Brain pericyte (primary cell): ENCODE data around the gene LFNG.

Experiments used
- DNase-seq: peaks from one replicate; pipeline ENCODE4 v3.0.0-alpha.2; 2012; ENCODE audit warnings: low read depth, low spot score

The LFNG gene

DNA sequence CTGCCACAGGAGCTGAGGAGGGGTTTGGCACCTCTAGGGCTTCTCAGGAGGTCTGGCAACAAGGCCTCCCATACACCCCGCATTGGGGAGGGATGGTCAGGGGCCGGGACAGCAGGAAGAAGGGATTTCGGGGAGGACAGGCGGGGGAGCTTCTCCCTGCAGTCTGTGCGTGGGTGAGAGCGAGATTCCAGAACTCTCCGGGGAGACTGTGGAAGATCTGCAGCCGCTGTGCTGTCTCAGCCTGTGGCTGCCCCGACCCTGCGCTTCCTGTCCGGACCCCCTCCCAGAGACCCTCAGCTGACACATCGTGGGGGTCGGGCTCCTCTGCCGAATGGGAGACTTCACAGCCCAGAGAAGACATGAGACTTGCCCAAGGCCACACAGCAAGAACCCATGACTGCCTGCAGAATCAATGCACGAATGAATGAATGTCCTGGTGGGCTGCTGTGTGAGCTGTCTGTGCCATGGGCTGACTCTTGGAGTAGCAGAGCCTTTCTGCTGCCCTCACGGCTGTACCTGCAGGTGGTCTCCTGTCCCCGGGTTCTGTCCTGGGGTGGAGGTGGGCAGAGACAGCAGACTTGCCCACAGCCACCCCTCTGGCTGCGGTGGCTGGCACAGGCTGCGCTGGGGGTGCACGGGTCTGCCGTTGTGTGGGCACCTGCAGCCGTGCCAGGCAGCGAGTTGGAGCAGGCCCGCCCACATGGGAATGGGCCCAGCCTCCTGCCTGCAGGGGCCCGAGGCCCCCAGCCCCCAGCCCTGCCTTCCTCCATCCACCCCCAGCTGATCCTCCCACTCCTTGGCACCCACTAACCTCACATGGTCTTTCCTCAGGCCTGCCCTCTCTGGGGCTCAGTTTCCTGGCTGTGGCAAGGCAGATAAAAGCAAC lies 16.3 kb upstream of the LFNG start:
- DNase-seq: no peak

DNA sequence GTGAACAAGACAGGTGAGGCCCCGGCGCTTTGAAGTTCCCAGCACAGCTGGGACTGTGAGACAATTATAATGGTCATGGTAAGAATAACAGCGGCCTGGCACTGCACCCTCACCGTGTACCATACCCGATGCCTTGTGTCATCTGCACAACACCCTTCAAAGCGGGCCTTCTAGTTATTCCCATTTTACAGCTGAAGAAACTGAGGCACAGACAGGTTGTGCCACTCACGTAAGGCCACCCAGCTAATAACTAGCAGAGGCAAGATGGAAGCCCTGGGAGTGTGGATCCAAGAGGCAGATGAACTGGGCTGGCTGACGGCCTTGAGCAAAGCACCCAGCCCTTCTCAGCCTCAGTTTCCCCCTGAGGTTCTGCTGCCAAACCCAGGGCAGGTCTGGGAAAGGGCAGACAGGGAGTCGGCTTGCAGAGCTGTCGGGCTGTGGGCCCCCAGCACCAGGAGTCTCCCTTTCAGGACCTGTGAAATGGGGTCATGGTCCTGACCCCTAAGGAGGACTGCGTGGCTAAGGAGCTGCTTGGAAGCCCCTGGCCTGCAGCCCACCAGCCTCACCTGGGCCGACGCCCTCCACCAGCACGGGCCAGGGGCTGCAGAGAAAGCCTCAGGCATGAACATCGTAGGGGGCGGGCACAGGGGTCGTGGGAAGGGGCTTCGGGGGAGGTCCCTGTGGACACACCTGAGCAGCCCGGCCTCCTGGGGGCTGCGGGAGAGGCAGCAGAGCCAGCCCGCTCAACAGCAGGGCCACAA lies 15.3 kb upstream of the LFNG start:
- DNase-seq: no peak

DNA sequence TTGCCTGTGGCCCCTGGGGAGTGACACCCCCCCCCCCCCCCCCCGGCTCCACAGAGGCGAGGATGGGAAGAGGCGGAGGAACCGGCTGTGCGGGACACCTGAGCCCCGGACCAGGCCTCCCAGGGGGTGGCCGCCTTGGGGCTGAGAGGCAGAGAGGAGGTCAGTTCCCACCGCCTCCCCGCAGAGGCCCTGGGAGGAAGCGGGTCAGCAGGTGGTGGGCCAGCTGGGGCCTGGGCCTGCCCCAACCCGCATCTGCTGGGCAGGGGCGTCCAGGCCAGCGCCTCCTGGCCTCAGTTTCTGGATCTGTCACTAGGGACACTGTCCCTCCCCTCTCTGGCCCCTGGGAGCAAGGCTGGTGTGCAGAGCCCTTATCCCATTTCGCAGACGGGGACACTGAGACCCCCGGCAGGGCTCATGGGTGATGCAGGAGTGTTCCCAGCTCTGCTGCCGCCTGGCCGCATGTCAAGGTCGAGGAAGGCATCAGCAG lies 14.6 kb upstream of the LFNG start:
- no peak for DNase-seq

DNA sequence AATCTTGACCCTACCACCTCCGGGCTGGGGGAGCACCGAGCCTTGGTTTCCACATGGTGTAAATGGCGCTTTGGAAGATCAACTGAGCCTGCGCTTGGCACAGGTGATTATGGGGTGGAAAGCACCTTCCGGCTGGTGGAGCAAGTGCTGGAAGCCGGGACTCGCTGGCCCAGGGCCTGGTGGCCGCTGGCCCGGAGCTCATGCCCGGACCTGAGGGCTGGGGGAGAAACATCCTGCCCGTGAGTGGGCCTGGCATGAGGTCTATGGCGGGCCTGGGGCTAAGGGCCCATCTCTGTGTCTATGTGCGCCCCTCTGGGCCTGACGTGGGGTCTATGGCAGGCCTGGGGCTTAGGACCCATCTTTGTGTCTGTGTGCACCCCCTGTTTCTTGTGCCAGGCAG lies 14.2 kb upstream of the LFNG start:
- no peak for DNase-seq

DNA sequence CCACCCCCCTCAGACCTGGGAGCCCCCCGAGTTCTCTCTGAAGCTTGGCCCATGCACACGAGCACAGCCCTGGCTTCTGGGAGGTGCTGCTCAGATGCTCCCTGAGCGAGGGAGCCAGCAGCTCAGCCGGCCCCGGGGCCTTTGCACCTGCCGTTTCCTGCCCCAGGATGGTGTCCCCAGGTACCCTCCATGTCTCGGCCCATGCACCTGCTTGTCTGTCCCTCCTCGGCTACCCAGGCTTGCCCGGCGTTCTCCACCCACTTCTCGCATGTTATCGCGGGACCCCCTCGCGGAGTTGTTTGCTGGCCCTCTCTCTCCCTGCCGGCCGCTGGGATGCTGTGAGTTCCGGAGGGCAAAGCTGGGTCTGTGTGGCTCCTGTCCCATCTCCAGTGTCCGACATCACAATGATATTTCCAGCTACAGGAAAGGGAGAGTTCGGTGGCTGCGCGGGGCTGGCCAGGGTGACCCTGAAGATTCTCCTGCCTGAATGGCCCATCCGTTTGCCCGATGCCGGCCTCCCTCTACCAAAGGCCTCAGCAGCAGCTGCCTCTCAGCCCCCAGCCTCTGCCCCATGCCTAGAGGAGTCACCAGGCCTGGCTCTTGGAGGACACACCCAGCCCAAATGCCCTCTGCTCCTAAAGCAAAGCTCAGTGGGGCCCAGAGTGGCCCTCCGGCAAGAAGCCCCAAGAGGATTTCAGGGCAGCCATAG lies 12.2 kb upstream of the LFNG start:
- DNase-seq: no peak

DNA sequence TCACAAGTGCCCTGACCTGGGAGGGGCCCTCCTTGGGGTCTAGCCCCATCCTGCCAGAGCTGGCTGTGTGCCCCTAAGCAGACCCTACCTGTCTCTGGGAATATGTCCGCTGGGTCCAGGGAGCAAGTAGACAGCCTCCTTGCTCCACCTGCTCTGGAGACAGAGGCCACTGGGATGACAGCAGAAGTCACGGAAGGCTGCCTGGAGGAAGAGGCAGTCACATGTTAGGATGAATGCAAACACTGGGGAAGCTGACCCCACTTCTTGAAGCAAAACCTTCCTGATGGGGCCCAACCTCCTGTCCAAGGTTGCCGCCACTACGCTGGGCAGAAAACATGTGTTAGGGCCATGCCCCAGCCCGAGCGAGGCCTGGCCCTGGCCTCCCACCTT lies 11.7 kb upstream of the LFNG start:
- DNase-seq: no peak

DNA sequence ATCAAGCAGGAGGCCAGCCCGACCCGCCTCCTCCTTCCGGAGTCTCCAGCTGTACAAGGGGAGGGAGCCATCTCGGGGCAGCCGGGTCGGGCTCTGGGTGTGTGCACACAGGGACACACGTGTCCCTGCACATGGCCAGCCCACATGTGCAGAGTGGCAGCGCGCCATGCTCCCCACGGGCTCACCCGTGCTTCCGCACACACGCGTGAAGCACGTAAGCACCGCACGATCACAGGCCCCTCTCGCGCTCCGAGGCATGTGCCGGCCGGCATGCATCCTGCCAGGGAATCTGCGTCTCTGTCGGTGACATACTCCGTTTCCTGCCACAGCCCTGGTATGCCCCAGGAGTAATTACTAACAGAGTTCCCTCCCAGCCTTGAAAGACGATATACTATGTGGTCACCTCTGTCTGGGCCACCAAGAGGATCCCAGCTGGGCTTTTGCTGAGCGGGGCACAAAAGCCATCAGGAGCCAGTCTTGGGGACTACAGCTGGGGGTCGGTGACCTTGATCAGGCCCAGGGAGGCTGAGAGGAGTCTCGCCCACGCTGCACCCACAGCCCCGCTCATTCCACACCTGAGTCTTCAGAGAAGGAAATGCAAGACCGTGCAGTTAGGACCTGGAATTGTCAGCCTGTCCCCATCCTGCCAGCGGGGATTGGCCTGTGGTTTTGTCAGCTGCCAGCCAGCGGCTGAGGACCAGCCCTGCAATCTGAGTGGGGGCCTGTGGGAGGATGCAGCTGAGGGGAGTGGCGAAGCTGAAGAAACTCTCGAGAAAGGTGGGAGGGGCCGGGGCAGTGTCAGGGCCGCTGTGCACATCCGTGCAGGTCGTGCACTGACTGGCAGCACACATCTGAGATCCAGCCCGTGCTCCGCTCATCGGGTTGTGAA lies 11.0 kb upstream of the LFNG start:
- DNase-seq: no peak

DNA sequence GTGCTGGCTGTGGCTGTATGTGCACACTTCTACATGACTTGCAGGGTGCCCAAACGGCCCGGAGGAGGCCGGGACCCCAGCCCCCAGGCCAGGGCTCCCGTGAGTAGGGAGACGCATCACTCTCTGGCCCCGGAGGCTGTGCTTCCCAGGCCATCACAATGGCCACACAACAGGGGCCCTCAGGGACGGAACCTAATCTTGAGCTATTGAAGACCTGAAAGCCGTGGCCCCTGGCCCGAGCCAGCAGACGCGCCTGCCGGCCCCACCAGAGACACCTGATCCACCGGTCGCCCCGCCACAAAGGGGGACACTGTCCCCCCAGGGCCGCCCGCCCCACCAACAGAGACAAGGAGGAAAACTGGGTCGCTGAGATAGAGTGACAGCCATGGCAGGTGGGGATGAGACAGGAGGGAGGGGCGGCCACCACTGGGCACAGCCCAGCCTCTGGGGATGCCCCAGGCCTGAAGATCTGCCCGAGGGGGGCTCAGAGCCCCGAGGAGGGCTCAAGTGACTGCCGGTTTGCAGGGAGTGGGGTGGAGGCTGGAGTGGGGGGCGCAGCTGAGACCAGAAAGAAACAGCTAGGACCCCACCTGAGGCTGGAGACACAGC lies 10.2 kb upstream of the LFNG start:
- no peak for DNase-seq

DNA sequence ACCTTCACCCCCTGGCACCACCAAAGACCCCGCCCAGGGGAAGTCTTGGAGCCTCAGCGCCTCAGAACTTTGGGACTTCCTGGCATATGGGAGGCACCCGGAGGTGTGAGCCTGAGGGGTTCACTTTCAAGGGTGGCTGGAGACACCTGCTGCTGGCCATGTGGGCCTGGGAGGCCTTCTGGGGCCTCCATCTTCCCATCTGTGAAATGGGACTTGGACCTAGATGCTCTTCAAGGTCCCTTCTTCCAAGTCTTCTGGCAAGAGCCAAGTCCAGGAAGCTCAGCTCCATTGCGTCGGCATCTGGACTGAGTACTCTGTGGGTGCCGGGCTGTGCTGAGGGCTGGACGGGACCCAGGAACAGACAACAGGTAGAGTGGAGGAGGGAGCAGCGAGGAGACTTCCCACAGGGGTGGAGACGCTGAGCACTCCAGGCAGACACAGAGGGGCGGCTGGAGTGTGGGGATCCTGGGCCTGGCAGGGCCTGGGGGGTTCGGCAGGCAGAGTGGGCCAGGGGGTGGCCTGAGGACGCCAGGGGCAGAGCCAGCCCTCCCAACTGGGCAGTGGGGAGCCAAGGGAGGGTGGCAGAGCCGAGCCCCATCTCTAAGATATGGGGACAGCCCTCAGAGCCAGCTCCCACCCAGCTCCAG lies 9.3 kb upstream of the LFNG start:
- no peak for DNase-seq

DNA sequence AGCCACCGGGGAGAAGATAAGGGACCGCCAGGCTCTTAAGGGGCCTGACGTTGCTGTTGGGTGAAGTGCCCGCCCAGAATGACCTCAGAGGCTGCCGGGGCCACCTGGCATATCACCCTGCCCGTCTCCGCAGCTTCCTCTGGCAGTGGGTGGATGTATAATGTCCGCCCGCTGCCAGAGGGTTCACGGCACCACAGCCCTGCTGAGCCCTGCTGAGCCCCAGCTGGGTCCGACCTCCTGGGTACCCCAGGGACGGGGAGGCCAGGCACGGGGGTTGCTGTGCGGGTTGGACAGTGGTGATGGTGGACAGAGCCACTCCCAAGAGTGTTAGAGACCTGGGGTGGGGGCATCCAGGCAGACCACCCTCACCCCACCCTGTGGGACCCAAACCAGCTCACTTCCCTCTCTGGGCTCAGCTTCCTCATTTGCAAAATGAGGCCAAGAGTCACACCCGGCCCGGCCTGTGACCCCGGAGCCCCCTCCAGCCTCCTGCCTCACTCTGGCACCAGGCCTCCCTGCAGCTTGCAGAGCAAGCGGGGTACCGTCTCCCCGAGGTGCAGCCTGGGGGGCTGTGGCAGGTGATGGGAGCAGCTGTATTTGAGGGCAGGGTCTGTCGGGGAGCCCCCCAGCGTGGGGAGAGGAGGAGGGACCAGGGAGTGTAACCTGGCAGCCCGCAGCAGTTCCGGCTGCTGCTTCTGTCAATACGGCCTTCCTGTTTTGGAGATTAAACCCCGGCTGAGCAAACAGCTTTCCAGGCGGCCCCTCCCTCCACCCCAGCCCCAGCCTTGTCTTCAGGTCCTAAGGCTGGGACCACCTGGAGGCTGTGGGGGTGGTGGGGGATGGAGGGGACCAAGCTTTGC lies 8.4 kb upstream of the LFNG start:
- no peak for DNase-seq

DNA sequence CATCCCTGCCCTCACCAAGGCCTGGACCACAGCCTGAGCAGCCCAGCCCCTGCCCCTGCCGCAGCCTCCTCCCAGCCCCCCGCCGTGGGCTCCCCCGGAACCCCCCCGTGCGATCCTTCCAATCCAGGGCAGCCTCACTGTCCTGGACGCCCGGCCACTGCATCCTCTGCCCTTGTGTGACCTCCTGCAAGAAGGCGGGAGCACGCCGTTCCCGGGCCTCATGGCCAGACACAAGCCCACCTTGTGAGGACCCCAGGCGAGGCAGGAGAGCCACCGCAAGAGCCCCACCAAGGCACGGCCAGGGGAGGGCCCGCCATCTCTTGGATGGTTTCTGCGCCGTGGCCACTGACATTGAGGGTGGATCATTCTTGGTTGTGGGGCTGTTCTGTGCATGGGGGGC lies 7.8 kb upstream of the LFNG start:
- no peak for DNase-seq

DNA sequence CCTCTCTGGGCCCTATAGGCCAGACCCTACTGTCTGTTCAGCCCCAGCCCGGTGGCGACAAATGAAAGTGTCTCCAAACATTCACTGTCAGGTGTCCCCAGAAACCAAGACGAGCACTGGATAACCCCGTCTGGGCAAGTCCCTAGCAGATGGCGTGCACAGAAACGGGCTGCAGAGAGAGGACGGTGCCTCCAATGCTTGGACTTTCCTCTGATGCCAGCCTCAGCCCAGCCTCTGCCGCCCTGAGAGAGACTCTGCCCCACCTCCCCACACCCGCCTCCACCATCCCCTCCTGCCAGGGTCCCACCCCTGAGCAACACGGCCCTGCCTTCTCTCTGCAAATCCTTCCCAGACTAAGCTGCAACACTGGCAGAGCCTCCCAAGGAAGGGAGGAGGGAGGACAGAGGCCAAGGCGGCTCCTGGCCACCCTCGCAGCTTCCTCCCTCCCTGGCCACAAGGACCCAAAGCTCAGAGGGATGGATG lies 7.4 kb upstream of the LFNG start:
- DNase-seq: no peak

DNA sequence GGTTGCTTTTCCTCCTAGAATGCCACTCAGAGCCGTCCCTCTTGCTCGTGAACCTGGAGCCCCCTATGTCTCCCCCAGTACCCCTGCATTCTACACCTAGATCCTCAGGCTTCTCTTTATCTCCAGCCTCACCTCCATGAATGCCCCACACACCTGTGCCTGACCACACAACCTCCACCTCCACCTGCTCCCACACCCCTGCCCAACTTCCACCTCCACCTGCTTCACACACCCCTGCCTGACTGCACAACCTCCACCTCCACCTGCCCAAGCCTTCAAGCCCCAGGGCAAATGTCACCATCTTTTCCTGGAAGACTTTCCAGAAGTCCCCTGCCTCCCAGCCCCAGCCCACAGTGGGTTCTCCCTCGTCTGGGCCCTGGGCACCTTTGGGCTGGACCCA lies 6.9 kb upstream of the LFNG start:
- no peak for DNase-seq

DNA sequence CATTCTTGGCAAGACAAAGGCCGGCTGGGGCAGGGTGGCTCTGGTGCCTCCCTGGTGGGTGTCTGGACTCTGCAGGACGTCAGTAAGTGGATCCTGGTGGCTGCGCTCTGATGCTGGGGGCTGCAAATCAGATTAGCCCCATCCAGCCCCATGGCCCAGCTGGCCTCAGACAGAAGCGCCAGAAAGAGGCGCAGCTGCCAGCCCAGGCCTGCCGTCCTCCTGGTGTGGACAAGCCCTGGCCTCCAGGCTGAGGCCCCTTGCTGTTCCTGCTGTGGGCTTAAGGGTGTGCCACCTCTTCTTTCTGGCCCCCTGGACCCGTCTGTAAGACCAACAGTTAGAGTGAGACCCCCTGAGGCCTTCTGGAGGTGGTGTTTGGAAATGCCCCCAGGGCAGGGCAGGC lies 5.9 kb upstream of the LFNG start:
- no peak for DNase-seq

DNA sequence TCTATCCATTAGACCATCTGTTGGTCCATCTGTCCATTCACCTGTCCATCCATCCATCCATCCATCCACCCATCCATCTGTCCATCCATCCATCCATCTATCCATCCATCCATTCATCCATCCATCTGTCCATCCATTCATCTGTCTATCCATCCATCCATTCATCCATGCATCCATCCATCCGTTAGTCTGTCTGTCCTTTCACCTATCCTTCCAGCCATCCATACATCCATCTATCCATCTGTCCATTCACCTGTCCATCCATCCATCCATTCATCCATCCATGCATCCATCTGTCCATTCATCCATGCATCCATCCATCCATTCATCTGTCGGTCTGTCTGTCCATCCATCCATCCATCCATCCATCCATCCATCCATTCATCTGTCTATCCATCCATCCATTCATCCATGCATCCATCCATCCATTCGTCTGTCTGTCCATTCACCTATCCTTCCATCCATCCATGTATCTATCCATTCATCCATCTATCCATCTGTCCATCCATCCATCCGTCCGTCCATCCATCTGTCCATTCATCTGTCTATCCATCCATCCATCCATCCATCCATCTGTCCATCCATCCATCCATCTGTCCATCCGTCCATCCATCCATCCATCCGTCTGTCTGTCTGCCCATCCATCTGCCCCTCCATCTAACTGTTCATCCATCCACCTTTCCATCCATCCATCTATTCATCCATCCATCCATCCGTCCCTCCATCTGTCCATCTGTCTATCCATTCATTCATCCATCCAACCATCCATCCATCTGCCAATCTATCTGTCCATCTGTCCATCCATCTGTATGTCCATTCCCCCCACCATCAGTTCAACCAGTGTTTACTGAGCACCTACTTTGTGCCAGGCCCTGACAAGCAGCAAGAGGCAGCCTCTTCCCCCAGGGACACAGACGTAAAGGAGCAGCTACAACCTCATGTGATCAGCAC lies 4.8 kb upstream of the LFNG start:
- DNase-seq: no peak

DNA sequence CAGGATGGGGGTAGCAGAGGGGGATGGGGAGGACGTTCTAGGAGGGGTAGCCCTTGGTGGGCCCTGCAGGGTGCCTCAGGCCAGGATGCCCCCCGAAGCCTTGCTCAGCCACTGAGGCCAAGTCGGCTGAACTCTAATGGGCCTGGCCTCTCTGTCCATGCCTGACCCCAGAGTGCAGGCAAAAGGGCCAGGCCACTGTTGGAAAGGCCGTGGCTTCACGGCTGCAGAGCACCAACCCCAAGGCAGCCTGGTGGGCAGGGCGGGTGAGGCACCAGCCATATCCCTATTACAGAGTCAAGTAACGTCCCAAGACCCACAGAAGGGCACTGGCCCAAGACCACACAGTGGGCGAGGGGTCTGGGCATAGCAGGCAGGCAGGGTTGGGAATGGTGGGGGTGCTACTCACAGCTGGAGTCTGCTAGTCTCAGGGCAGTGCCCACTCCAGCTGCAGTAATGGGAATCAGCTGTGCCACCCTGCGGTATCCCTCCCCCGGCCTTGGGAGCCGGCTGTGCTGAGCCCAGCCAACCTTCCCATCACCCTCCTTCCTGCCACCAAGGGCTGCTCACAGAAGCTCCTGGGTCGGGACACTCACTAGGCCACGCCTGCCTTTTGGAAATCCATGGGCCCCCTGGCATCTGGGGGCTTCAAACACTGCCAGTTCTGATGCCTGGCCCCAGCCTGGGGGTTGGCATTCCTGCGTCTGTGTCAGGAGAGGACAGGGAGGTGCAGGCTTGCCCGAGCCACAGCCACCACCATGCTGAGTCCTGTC lies 4.0 kb upstream of the LFNG start:
- DNase-seq: no peak

DNA sequence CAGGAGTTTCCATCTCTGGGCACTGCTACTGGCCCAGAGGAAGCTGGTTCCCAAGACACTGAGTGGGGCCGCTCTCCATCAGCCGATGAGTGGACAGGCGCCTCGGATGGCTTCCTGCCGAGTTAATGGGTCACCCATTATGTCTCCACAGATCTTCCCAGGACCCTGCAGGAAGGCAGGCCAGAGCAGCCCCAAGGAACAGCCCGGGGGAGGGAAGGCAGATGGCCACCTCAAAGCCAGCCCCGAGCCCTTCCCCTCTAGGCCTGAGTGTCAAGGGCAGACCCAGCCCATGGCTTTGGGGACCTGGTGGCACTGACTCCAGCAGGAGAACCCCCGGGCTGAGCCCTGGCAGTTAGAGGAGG lies 3.4 kb upstream of the LFNG start:
- DNase-seq: no peak
